Mammary epithelial cell (primary cell): ENCODE results near the gene STARD8.

ENCODE experiments used
- EZH2 ChIP-seq: IDR thresholded peaks from 2 replicates; pipeline ENCODE4 v1.6.1; 2012; ENCODE audit warnings: low read length, inconsistent platforms, borderline replicate concordance
- TF ChIP-seq, protein P1 (sequence below), 2 donors: IDR thresholded peaks in 1 of 2; conservative IDR thresholded peaks in 1 of 2; 2 replicates each; pipeline ENCODE4 v1.5.1; 2011 to 2012; ENCODE audit warnings: inconsistent platforms in 2 of 2, low read length in 2 of 2, mild to moderate bottlenecking in 2 of 2, control low read depth in 1 of 2, low read depth in 1 of 2; ENCODE audit not compliant: insufficient read depth in 1 of 2; ENCODE audit errors: extremely low read depth in 1 of 2

DNA sequence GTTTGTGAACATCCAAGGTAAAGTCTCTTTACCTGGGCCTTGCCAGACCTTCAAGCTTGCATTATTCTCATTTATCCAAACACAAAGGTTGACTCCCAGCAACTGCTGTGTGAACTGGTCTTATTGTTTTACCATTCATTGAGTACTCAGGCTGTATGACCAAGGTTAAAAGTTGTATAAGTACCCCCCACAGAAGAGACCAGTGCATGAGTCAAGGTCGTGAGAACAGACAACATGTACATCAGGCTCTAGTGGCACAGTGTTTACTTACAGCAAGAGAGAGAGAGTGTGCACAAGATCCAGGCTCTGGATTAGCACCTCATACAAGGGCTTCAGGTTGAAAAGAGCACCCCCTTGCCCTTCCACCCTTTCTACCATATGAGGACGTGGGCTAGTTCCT lies 103.9 kb downstream of the STARD8 start:
- TF ChIP-seq, protein P1, sequence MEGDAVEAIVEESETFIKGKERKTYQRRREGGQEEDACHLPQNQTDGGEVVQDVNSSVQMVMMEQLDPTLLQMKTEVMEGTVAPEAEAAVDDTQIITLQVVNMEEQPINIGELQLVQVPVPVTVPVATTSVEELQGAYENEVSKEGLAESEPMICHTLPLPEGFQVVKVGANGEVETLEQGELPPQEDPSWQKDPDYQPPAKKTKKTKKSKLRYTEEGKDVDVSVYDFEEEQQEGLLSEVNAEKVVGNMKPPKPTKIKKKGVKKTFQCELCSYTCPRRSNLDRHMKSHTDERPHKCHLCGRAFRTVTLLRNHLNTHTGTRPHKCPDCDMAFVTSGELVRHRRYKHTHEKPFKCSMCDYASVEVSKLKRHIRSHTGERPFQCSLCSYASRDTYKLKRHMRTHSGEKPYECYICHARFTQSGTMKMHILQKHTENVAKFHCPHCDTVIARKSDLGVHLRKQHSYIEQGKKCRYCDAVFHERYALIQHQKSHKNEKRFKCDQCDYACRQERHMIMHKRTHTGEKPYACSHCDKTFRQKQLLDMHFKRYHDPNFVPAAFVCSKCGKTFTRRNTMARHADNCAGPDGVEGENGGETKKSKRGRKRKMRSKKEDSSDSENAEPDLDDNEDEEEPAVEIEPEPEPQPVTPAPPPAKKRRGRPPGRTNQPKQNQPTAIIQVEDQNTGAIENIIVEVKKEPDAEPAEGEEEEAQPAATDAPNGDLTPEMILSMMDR (conservative IDR thresholded peaks at IDR 0.05 in 1 of 2, IDR thresholded peaks at IDR 0.05 in 1 of 2; ENCODE audit: extremely low read depth in 1 of 2, insufficient read depth in 1 of 2, low read depth in 1 of 2, low read length in 2 of 2), result no peak
- no peak for TF ChIP-seq EZH2
